HCT116 (cell line): ENCODE data around the gene RPS16. TPM values are rescaled to one million over a fixed set of nuclear protein-coding genes. Genes with fewer than 3 reads are reported as not detected.

Experiments
- ATAC-seq: fragments of 200-7000 bp; cut with Tn5 transposase; 2 replicates; pipeline ENCODE4 v1.9.1; 2020; ENCODE audit warnings: mild to moderate bottlenecking, moderate library complexity
- BruUV-seq: library from RNA; stranded (reverse); fragments of 400-500 nt; replicated peaks from 2 replicates; lab custom pipeline; 2021; lab: Mats Ljungman, UMichigan
- CTCF ChIA-PET: fragments of 300-600 bp; sonication (Branson Sonifier 250); formaldehyde crosslinking; loops from one replicate; lab custom pipeline; 2021; ENCODE audit warnings: antibody characterized with exemption; lab: Charles Lee
- POLR2A ChIA-PET: fragments of 300-600, 350-600 bp; sonication (Branson Sonifier 250); formaldehyde crosslinking; loops from one replicate; lab custom pipeline; 2021; ENCODE audit warnings: antibody characterized with exemption; lab: Charles Lee
- RAD21 ChIA-PET, 2 experiments: fragments of 300-600 bp; sonication (Branson Sonifier 250); formaldehyde crosslinking; loops; one replicate each; lab custom pipeline; 2023; ENCODE audit warnings: low total read pairs in 2 of 2; ENCODE audit not compliant: uncharacterized antibody in 2 of 2, unreplicated experiment in 2 of 2, low non-redundant PET in 1 of 2; lab: Charles Lee
- DNase-seq: peaks from one replicate; pipeline ENCODE4 v3.0.0-alpha.2; 2010; ENCODE audit warnings: low read depth, low spot score
- H2AFZ ChIP-seq: fragments of 200-600 bp; shearing (Covaris generic), sonication (generic); 2 replicates; pipeline ENCODE4 v1.6.1; 2017; ENCODE audit warnings: low read depth, mixed run types, mixed read lengths, antibody characterized with exemption, low read length; ENCODE audit not compliant: poor library complexity, severe bottlenecking
- H3K27ac ChIP-seq: 2 replicates; pipeline ENCODE4 v1.5.1; 2012; ENCODE audit warnings: low read depth, low read length
- H3K27me3 ChIP-seq: fragments of 200-600 bp; sonication (generic); 2 replicates; pipeline ENCODE4 v1.6.1; 2016; ENCODE audit warnings: mixed run types, low read length, mixed read lengths; ENCODE audit not compliant: insufficient read depth
- H3K36me3 ChIP-seq, 2 experiments: fragments of 200-500 bp in 1 of 2; fragments of 200-600 bp in 1 of 2; sonication (Bioruptor generic) in 1 of 2; sonication (generic) in 1 of 2; 2 replicates each; pipeline versions ENCODE4 v1.5.1 to v1.6.1; 2014 to 2016; ENCODE audit warnings: low read length in 2 of 2, inconsistent platforms in 1 of 2, mixed read lengths in 1 of 2, mixed run types in 1 of 2; ENCODE audit not compliant: insufficient read depth in 2 of 2, control insufficient read depth in 1 of 2
- H3K4me1 ChIP-seq, 2 experiments: fragments of 200-600 bp in 1 of 2; sonication (generic) in 1 of 2; 2 replicates each; pipeline versions ENCODE4 v1.5.1 to v1.6.1; 2012 to 2017; ENCODE audit warnings: low read length in 2 of 2, inconsistent platforms in 1 of 2, mild to moderate bottlenecking in 1 of 2, mixed read lengths in 1 of 2, mixed run types in 1 of 2, moderate library complexity in 1 of 2; ENCODE audit not compliant: insufficient read depth in 2 of 2, control insufficient read depth in 1 of 2
- H3K4me2 ChIP-seq: fragments of 200-600 bp; sonication (generic); 2 replicates; pipeline ENCODE4 v1.6.1; 2017; ENCODE audit warnings: mixed run types, low read length, mixed read lengths
- H3K4me3 ChIP-seq, 2 experiments: fragments of 200-600 bp in 1 of 2; sonication (generic) in 1 of 2; replicated peaks in 1 of 2; 2 replicates each; pipeline ENCODE4 v1.5.1; 2011 to 2016; ENCODE audit warnings: low read length in 2 of 2, control low read depth in 1 of 2, low read depth in 1 of 2, mild to moderate bottlenecking in 1 of 2, mixed read lengths in 1 of 2, mixed run types in 1 of 2
- H3K79me2 ChIP-seq: fragments of 200-600 bp; sonication (generic); 2 replicates; pipeline ENCODE4 v1.6.1; 2017; ENCODE audit warnings: mild to moderate bottlenecking, mixed run types, low read length, moderate library complexity, mixed read lengths; ENCODE audit not compliant: insufficient read depth
- H3K9ac ChIP-seq: fragments of 200-600 bp; sonication (generic); 2 replicates; pipeline ENCODE4 v1.6.1; 2016; ENCODE audit warnings: low read length, mixed read lengths
- H3K9me2 ChIP-seq: fragments of 200-600 bp; sonication (generic), shearing (Covaris generic); 2 replicates; pipeline ENCODE4 v1.6.1; 2017; ENCODE audit warnings: mixed run types, mild to moderate bottlenecking, moderate library complexity; ENCODE audit not compliant: insufficient read depth
- H3K9me3 ChIP-seq, 2 experiments: fragments of 200-500 bp in 1 of 2; fragments of 200-600 bp in 1 of 2; sonication (Bioruptor generic) in 1 of 2; sonication (generic) in 1 of 2; 2 replicates each; pipeline ENCODE4 v1.6.1; 2014 to 2017; ENCODE audit warnings: low read length in 2 of 2, mixed read lengths in 2 of 2, inconsistent platforms in 1 of 2, low read depth in 1 of 2, mild to moderate bottlenecking in 1 of 2, mixed run types in 1 of 2, moderate library complexity in 1 of 2; ENCODE audit not compliant: control insufficient read depth in 1 of 2, insufficient read depth in 1 of 2
- H4K20me1 ChIP-seq: fragments of 200-600 bp; sonication (generic), shearing (Covaris generic); 2 replicates; pipeline ENCODE4 v1.6.1; 2017; ENCODE audit warnings: mixed run types, mild to moderate bottlenecking, moderate library complexity; ENCODE audit not compliant: insufficient read depth
- CBX3 ChIP-seq: IDR thresholded peaks from 2 replicates; pipeline ENCODE4 v1.6.1; 2012; ENCODE audit warnings: low read depth
- CTCF ChIP-seq, 3 experiments: fragments of 200-600 bp in 1 of 3; sonication (generic) in 1 of 3; IDR thresholded peaks in 2 of 3; conservative IDR thresholded peaks in 1 of 3; 2 replicates each; pipeline ENCODE4 v1.5.1; 2012 to 2017; ENCODE audit warnings: low read depth in 2 of 3, low read length in 2 of 3, antibody characterized with exemption in 1 of 3, borderline replicate concordance in 1 of 3, control low read depth in 1 of 3, mild to moderate bottlenecking in 1 of 3, mixed read lengths in 1 of 3, mixed run types in 1 of 3, moderate library complexity in 1 of 3; ENCODE audit not compliant: insufficient read depth in 1 of 3
- MAX ChIP-seq: IDR thresholded peaks from 2 replicates; pipeline ENCODE4 v1.6.1; 2012
- POLR2AphosphoS5 ChIP-seq: IDR thresholded peaks from 2 replicates; pipeline ENCODE4 v1.6.1; 2011; ENCODE audit warnings: mild to moderate bottlenecking, low read depth, low read length, moderate library complexity
- REST ChIP-seq: IDR thresholded peaks from 2 replicates; pipeline ENCODE4 v1.6.1; 2012; ENCODE audit warnings: low read depth
- intact Hi-C: fragments of 100-400 bp; cut with micrococcal nuclease; formaldehyde crosslinking; loops from 2 replicates; pipeline ENCODE4 v1.10.0; 2022
- total RNA-seq: library from RNA; stranded (reverse); gene quantifications from one replicate; pipeline ENCODE4 v1.2.1, GENCODE V29; 2021; ENCODE audit not compliant: unreplicated experiment

The RPS16 gene
- total RNA-seq, 1 experiment from 2014 or later: 3,365 TPM

DNA sequence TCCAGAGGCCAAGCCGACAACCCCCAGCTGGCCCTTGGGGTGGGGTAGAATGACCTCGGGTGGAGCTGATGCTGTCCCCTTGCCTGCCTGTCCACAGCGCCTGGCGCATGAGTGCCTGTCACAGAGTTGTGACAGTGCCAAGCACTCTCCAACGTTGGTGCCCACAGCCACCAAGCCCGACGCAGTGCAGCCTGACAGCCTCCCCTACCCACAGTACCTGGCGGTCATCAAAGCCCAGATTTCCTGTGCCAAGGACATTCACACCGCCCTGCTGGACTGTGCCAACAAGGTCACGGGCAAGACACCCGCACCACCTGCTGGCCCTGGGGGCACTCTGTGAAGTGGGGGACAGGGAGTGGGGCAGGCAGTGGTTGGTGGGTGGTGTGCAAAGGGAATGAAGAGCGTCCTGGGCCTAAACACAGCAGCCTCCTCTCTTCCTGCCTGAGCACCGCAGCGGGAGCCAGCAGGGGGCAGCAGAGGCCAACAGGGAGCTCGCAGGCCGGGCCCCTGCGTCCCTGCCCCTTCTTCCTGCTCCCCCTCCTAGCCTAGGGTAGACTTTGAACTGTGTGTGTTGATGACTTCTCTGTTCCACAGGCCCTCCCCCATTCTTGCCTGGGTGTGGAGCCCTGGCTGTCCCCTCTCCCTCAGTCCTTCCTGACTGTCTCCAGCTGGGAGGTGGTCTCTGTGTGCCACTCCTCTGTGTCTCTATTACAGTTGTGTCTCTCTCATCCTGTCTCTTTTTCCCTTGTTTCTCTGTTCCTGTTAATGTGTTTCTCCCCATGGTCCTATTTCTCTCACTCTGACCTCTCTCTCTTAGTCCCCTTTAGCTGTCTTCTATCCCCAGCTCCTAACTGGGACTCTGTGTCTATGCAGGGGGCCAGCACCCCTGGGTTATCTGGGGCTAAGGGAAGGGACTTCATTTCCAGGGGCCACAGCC is 38.1 kb downstream of the RPS16 start:
- peak; percentile 72 for TF ChIP-seq POLR2AphosphoS5
- TF ChIP-seq CBX3: no peak
- no peak for TF ChIP-seq REST
- TF ChIP-seq MAX: no peak
- TF ChIP-seq CTCF (IDR thresholded peaks at IDR 0.05 in 2 of 3, conservative IDR thresholded peaks at IDR 0.05 in 1 of 3; ENCODE audit: borderline replicate concordance in 1 of 3, insufficient read depth in 1 of 3, low read depth in 2 of 3, low read length in 2 of 3): peak in 2 of 3 experiments; percentile 91 to 98; a peak in 4 of 6 replicates
- Histone ChIP-seq H4K20me1 (no peaks in the 10 kb centered on the region), H3K4me2 (peak overlapping the region; percentile 77), H3K4me3 (peak overlapping the region in 1 of 2 experiments; percentile 3; a peak in 2 of 4 replicates), H3K9me3 (no peaks in the 10 kb centered on the region), H3K27me3 (no peaks in the 10 kb centered on the region), H3K9me2 (no peaks in the 10 kb centered on the region), H3K4me1 (peaks cover 36 to 58% of the 10 kb centered on the region in 2 experiments), H2AFZ (no peak overlapping the region), H3K9ac (peak overlapping the region; percentile 73), H3K36me3 (peaks cover 4 to 7% of the 10 kb centered on the region in 2 experiments; a peak in 2 of 4 replicates), H3K27ac (peak overlapping the region; percentile 91), H3K79me2 (peaks cover 8% of the 10 kb centered on the region)
- peak; percentile 72 for DNase-seq
- no TSS peak for BruUV-seq
- peak; percentile 74 for ATAC-seq
- ChIA-PET CTCF (interaction anchor here (0.5 to 3.0 kb wide), 13 partner anchors 9 to 277 kb away, joined by 3 to 51 read pairs (median 5); partner anchors contain the start of genes EID2B, PLEKHG2 and ZFP36), RAD21 (interaction anchor here (0.9 to 3.2 kb wide), 4 partner anchors 9 to 14 kb away, joined by 3 to 21 read pairs (median 9); partner anchors contain the start of genes PLEKHG2 (in 2 of the 2) and ZFP36 (in 1 of the 2)), POLR2A (interaction anchor here (1.0 to 3.5 kb wide), 5 partner anchors 10 to 43 kb away, joined by 5 to 57 read pairs (median 35); partner anchors contain the start of genes PLEKHG2, RPS16 and ZFP36)
- intact Hi-C loops: loop anchor here (1.0 kb wide), 1 partner anchor 14 kb away; no protein-coding TSS in a partner anchor
